Astrocyte (in vitro differentiated cells and primary cell): ENCODE measurements around the gene NDUFA8. TPM values are rescaled to one million over a fixed set of nuclear protein-coding genes. Genes with fewer than 3 reads are reported as not detected.

Experiments
- DNase-seq: peaks from one replicate; pipeline ENCODE4 v3.0.0-alpha.2; 2010; ENCODE audit warnings: low read depth
- FAIRE-seq: peaks from 2 replicates; lab custom pipeline; 2011; peaks lifted over from hg19 to GRCh38; lab: Jason Lieb, UNC
- H2AFZ ChIP-seq: 2 replicates; pipeline ENCODE4 v1.6.0; 2012; ENCODE audit warnings: low read depth, low read length, inconsistent platforms
- H3K27ac ChIP-seq: 2 replicates; pipeline ENCODE4 v1.5.1; 2011; ENCODE audit warnings: low read depth, low read length, inconsistent platforms
- H3K27me3 ChIP-seq: 2 replicates; pipeline ENCODE4 v1.6.0; 2011; ENCODE audit warnings: low read length, inconsistent platforms; ENCODE audit not compliant: insufficient read depth
- H3K36me3 ChIP-seq: 2 replicates; pipeline ENCODE4 v1.5.1; 2011; ENCODE audit warnings: low read length, inconsistent platforms; ENCODE audit not compliant: insufficient read depth
- H3K4me1 ChIP-seq: 2 replicates; pipeline ENCODE4 v1.5.1; 2011; ENCODE audit warnings: low read length, inconsistent platforms; ENCODE audit not compliant: insufficient read depth
- H3K4me2 ChIP-seq: 2 replicates; pipeline ENCODE4 v1.6.0; 2012; ENCODE audit warnings: low read length, inconsistent platforms
- H3K4me3 ChIP-seq: 2 replicates; pipeline ENCODE4 v1.5.1; 2011; ENCODE audit warnings: low read depth, mild to moderate bottlenecking, low read length, inconsistent platforms; ENCODE audit not compliant: insufficient read depth
- H3K79me2 ChIP-seq: 2 replicates; pipeline ENCODE4 v1.6.0; 2012; ENCODE audit warnings: mild to moderate bottlenecking, low read length, inconsistent platforms; ENCODE audit not compliant: insufficient read depth
- H3K9ac ChIP-seq: 2 replicates; pipeline ENCODE4 v1.6.0; 2012; ENCODE audit warnings: mild to moderate bottlenecking, low read length, inconsistent platforms
- H3K9me3 ChIP-seq: 2 replicates; pipeline ENCODE4 v1.5.1; 2012; ENCODE audit warnings: low read depth, mild to moderate bottlenecking, low read length, inconsistent platforms; ENCODE audit not compliant: insufficient read depth
- H4K20me1 ChIP-seq: 2 replicates; pipeline ENCODE4 v1.6.0; 2012; ENCODE audit warnings: low read length, inconsistent platforms; ENCODE audit not compliant: insufficient read depth
- H3K27ac Mint-ChIP-seq: one replicate; pipeline ENCODE4 v1.8.0; 2021; ENCODE audit warnings: mild to moderate bottlenecking, mixed read lengths; ENCODE audit not compliant: unreplicated experiment
- H3K27me3 Mint-ChIP-seq: one replicate; pipeline ENCODE4 v1.8.0; 2021; ENCODE audit warnings: low read depth, mixed read lengths; ENCODE audit not compliant: unreplicated experiment
- H3K36me3 Mint-ChIP-seq: one replicate; pipeline ENCODE4 v1.8.0; 2021; ENCODE audit warnings: low read depth, mixed read lengths; ENCODE audit not compliant: unreplicated experiment
- H3K4me1 Mint-ChIP-seq: one replicate; pipeline ENCODE4 v1.8.0; 2021; ENCODE audit warnings: low read depth, mixed read lengths; ENCODE audit not compliant: unreplicated experiment
- H3K4me3 Mint-ChIP-seq: one replicate; pipeline ENCODE4 v1.8.0; 2021; ENCODE audit warnings: mild to moderate bottlenecking, moderate library complexity, mixed read lengths; ENCODE audit not compliant: unreplicated experiment
- H3K9me3 Mint-ChIP-seq: one replicate; pipeline ENCODE4 v1.8.0; 2021; ENCODE audit warnings: mild to moderate bottlenecking, mixed read lengths; ENCODE audit not compliant: unreplicated experiment
- EZH2 ChIP-seq: IDR thresholded peaks from 2 replicates; pipeline ENCODE4 v1.6.1; 2012; ENCODE audit warnings: mild to moderate bottlenecking, low read length, inconsistent platforms; ENCODE audit not compliant: insufficient read depth
- total RNA-seq: library from RNA; stranded (reverse); gene quantifications from 2 replicates; pipeline ENCODE4 v1.2.1, GENCODE V29; 2021
- TF ChIP-seq, protein P1 (sequence below): IDR thresholded peaks from 2 replicates; pipeline ENCODE4 v1.5.1; 2011; ENCODE audit warnings: low read depth, mild to moderate bottlenecking, inconsistent platforms, low read length, moderate library complexity; ENCODE audit not compliant: insufficient read depth

NDUFA8 gene
- total RNA-seq, 1 donor from 2014 or later = 52.3 TPM

DNA sequence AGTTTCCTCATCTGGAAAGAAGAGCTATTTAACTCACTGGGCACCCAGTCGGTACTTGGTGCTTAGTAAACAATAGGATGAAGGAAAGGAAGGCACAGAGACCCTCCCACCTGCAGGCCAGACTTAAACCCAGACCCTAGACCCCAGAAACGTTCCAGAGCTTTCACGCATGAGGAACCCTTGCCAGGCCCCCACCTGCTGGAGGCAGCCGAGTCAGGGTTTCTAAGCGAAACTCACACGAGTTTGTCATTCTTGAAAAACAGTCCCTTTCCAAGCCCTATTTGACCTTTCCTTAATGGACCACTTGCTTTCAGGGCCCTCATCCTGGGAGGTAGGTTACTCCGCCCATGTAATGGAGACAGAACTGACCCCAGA is 30.6 kb downstream of the NDUFA8 start:
- H3K9me3 Mint-ChIP-seq = peaks cover 3% of the 10 kb centered on the region
- TF ChIP-seq, protein P1, sequence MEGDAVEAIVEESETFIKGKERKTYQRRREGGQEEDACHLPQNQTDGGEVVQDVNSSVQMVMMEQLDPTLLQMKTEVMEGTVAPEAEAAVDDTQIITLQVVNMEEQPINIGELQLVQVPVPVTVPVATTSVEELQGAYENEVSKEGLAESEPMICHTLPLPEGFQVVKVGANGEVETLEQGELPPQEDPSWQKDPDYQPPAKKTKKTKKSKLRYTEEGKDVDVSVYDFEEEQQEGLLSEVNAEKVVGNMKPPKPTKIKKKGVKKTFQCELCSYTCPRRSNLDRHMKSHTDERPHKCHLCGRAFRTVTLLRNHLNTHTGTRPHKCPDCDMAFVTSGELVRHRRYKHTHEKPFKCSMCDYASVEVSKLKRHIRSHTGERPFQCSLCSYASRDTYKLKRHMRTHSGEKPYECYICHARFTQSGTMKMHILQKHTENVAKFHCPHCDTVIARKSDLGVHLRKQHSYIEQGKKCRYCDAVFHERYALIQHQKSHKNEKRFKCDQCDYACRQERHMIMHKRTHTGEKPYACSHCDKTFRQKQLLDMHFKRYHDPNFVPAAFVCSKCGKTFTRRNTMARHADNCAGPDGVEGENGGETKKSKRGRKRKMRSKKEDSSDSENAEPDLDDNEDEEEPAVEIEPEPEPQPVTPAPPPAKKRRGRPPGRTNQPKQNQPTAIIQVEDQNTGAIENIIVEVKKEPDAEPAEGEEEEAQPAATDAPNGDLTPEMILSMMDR = no peak
- no peak overlapping the region for H3K4me3 Mint-ChIP-seq
- no peaks in the 10 kb centered on the region for H4K20me1 ChIP-seq
- no peak overlapping the region for H3K9ac ChIP-seq
- no peaks in the 10 kb centered on the region for H3K36me3 Mint-ChIP-seq
- H3K4me2 ChIP-seq = no peak overlapping the region
- no peaks in the 10 kb centered on the region for H3K79me2 ChIP-seq
- peaks cover 3% of the 10 kb centered on the region for H3K27me3 ChIP-seq
- DNase-seq (no peak), FAIRE-seq (no peak)
- H2AFZ ChIP-seq = no peak overlapping the region
- peaks cover 22% of the 10 kb centered on the region for H3K4me1 ChIP-seq
- peaks cover 10% of the 10 kb centered on the region for H3K4me1 Mint-ChIP-seq
- H3K36me3 ChIP-seq = no peaks in the 10 kb centered on the region
- H3K4me3 ChIP-seq = no peak overlapping the region
- H3K9me3 ChIP-seq = no peaks in the 10 kb centered on the region
- H3K27me3 Mint-ChIP-seq = peaks cover 36% of the 10 kb centered on the region
- H3K27ac ChIP-seq = no peak overlapping the region
- no peak overlapping the region for H3K27ac Mint-ChIP-seq

DNA sequence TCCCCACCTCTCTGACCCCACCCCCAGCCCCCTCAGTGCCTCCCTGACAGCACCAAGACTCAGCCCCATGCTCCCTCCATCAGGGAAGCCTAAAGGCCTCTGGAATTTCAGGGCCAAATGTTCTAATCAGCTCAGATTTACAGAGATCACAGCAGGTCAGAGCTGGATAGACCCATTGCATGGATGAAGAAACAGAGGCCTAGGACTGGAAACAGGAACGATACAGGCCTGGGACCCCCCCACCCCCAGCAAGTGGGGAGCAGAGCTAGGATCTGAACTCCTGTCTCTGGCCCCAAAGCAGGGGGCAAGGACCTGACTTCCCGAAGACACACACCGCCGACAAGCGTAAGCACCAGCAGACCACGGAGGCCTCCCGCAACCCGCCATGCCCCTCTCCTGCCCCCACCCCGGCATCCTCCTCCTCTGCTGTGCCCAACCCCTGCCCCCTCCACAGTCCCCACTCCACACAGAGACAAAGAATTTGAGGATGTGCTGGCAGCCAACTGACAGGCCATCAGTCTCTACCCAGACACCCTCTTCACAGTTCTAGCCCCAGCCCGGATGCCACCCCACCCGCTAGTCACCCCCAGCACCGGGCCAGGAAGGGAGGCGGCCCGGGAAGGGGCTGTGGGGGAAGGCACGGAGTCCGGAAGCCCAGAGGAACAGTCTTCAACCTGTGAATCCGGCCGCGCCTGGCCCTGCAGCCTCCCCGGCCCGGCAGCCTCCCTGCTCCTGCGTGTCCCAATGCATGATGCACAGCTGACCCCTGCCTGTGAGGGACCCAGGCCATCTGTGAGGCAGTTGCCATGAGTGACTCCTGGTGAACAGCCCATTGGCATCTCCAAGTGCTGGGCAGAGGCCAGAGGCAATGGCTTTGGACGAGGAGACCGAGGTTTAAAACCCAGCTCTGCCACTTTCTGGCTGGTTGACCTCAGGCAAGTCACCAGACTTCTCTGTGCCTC is 31.3 kb downstream of the NDUFA8 start:
- no peaks in the 10 kb centered on the region for H3K9me3 ChIP-seq
- Mint-ChIP-seq H3K27me3 (peaks cover 39% of the 10 kb centered on the region), H3K9me3 (peaks cover 2% of the 10 kb centered on the region), H3K27ac (no peak overlapping the region), H3K4me1 (peaks cover 10% of the 10 kb centered on the region), H3K4me3 (no peak overlapping the region), H3K36me3 (no peaks in the 10 kb centered on the region)
- no peak overlapping the region for H3K27ac ChIP-seq
- no peak for TF ChIP-seq EZH2
- TF ChIP-seq, protein P1 = no peak
- peaks cover 22% of the 10 kb centered on the region for H3K4me1 ChIP-seq
- no peaks in the 10 kb centered on the region for H3K36me3 ChIP-seq
- no peaks in the 10 kb centered on the region for H3K79me2 ChIP-seq
- H4K20me1 ChIP-seq = no peaks in the 10 kb centered on the region
- no peak overlapping the region for H2AFZ ChIP-seq
- no peak overlapping the region for H3K4me3 ChIP-seq
- no peak overlapping the region for H3K4me2 ChIP-seq
- DNase-seq (no peak), FAIRE-seq (no peak)
- H3K9ac ChIP-seq = no peak overlapping the region
- peaks cover 3% of the 10 kb centered on the region for H3K27me3 ChIP-seq

DNA sequence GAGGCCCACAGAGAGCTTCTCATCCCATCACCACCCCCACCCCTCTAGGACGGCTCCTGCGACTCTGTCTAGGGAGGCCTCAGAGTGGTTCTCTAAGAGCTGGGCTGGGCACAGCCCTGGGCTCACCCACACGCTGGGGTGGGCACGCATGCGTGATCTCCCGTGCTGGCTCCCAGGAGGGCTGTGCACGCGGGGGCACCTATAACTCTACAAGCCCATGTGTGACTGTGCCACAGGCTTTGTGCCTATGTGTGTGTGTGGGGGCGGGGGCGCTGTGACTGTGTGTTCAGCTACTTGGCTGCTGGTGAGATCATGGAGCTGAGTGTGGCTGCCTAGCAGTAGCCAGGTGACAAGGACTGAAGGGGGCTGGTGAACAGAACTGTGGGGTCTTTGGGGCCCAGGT is 32.2 kb downstream of the NDUFA8 start:
- no peak for TF ChIP-seq EZH2
- TF ChIP-seq, protein P1 = no peak
- H3K9me3 ChIP-seq = no peaks in the 10 kb centered on the region
- no peaks in the 10 kb centered on the region for H3K79me2 ChIP-seq
- DNase-seq = no peak
- H3K4me3 ChIP-seq = no peak overlapping the region
- peaks cover 10% of the 10 kb centered on the region for H3K4me1 Mint-ChIP-seq
- no peak overlapping the region for H3K4me2 ChIP-seq
- no peaks in the 10 kb centered on the region for H3K36me3 Mint-ChIP-seq
- H3K27ac Mint-ChIP-seq = no peak overlapping the region
- H3K9me3 Mint-ChIP-seq = no peaks in the 10 kb centered on the region
- peaks cover 3% of the 10 kb centered on the region for H3K27me3 ChIP-seq
- peaks cover 22% of the 10 kb centered on the region for H3K4me1 ChIP-seq
- no peak overlapping the region for H3K9ac ChIP-seq
- FAIRE-seq = no peak
- H3K36me3 ChIP-seq = no peaks in the 10 kb centered on the region
- H3K27me3 Mint-ChIP-seq = peaks cover 44% of the 10 kb centered on the region
- H4K20me1 ChIP-seq = no peaks in the 10 kb centered on the region
- no peak overlapping the region for H3K4me3 Mint-ChIP-seq
- no peak overlapping the region for H3K27ac ChIP-seq
- H2AFZ ChIP-seq = no peak overlapping the region
